HUES48 (cell line): ENCODE data around the gene ABLIM2.

Source experiments
- H3K27ac ChIP-seq: one replicate; pipeline ENCODE4 v1.7.0; 2013; ENCODE audit warnings: low read depth, low read length, inconsistent platforms
- H3K27me3 ChIP-seq: 2 replicates; pipeline ENCODE4 v1.6.1; 2013; ENCODE audit warnings: mild to moderate bottlenecking, low read length; ENCODE audit not compliant: control insufficient read depth, insufficient read depth
- H3K36me3 ChIP-seq: 2 replicates; pipeline ENCODE4 v1.6.1; 2013; ENCODE audit warnings: low read length; ENCODE audit not compliant: control insufficient read depth, insufficient read depth
- H3K4me1 ChIP-seq: 2 replicates; pipeline ENCODE4 v1.6.1; 2013; ENCODE audit warnings: mild to moderate bottlenecking, low read length; ENCODE audit not compliant: control insufficient read depth, insufficient read depth
- H3K4me3 ChIP-seq: 2 replicates; pipeline ENCODE4 v1.5.1; 2013; ENCODE audit warnings: mild to moderate bottlenecking, low read depth, low read length
- H3K9ac ChIP-seq: 2 replicates; pipeline ENCODE4 v1.6.1; 2013; ENCODE audit warnings: mild to moderate bottlenecking, low read depth, low read length, moderate library complexity
- H3K9me3 ChIP-seq: 2 replicates; pipeline ENCODE4 v1.6.1; 2013; ENCODE audit warnings: low read length; ENCODE audit not compliant: control insufficient read depth, insufficient read depth

The ABLIM2 gene

GRCh38 chr4:8200302-8200975 lies 41.8 kb upstream of the ABLIM2 start:
- H3K4me3 ChIP-seq, result no peak overlapping the region
- H3K9me3 ChIP-seq, result no peaks in the 10 kb centered on the region
- H3K27me3 ChIP-seq, result no peaks in the 10 kb centered on the region
- no peak overlapping the region for H3K27ac ChIP-seq
- no peak overlapping the region for H3K9ac ChIP-seq
- no peaks in the 10 kb centered on the region for H3K36me3 ChIP-seq
- no peaks in the 10 kb centered on the region for H3K4me1 ChIP-seq

- Histone ChIP-seq H3K4me1 (no peaks in the 10 kb centered on the region), H3K27me3 (no peaks in the 10 kb centered on the region), H3K9ac (no peak overlapping the region), H3K9me3 (no peaks in the 10 kb centered on the region), H3K4me3 (no peak overlapping the region), H3K36me3 (no peaks in the 10 kb centered on the region), H3K27ac (no peak overlapping the region)
These were observed 41.1 kb upstream of the ABLIM2 start for GRCh38 chr4:8199594-8200301.

GRCh38 chr4:8198906-8199593 lies 40.4 kb upstream of the ABLIM2 start, which contains the start of gene SH3TC1:
Gene SH3TC1, plus strand, starts transcription at chr4:8199290. Its CDS starts 5,905 bp downstream, at chr4:8205195.
- Histone ChIP-seq H3K36me3 (no peaks in the 10 kb centered on the region), H3K27ac (no peak within 1 kb of the TSS), H3K9me3 (no peaks in the 10 kb centered on the region), H3K9ac (no peak within 1 kb of the TSS), H3K4me1 (no peaks in the 10 kb centered on the region), H3K27me3 (no peaks in the 10 kb centered on the region), H3K4me3 (no peak within 1 kb of the TSS)

GRCh38 chr4:8198206-8198905 lies 39.7 kb upstream of the ABLIM2 start:
- H3K36me3 ChIP-seq, result no peaks in the 10 kb centered on the region
- H3K9me3 ChIP-seq, result no peaks in the 10 kb centered on the region
- no peaks in the 10 kb centered on the region for H3K4me1 ChIP-seq
- no peak overlapping the region for H3K9ac ChIP-seq
- no peak overlapping the region for H3K27ac ChIP-seq
- no peak overlapping the region for H3K4me3 ChIP-seq
- H3K27me3 ChIP-seq, result no peaks in the 10 kb centered on the region

GRCh38 chr4:8197521-8197920 lies 38.9 kb upstream of the ABLIM2 start:
- H3K27me3 ChIP-seq, result no peaks in the 10 kb centered on the region
- H3K9me3 ChIP-seq, result no peaks in the 10 kb centered on the region
- no peak overlapping the region for H3K27ac ChIP-seq
- H3K9ac ChIP-seq, result no peak overlapping the region
- H3K4me1 ChIP-seq, result no peaks in the 10 kb centered on the region
- no peaks in the 10 kb centered on the region for H3K36me3 ChIP-seq
- H3K4me3 ChIP-seq, result no peak overlapping the region

GRCh38 chr4:8195841-8196458 lies 37.3 kb upstream of the ABLIM2 start:
- no peak overlapping the region for H3K9ac ChIP-seq
- no peaks in the 10 kb centered on the region for H3K36me3 ChIP-seq
- H3K4me3 ChIP-seq, result no peak overlapping the region
- H3K9me3 ChIP-seq, result no peaks in the 10 kb centered on the region
- H3K27me3 ChIP-seq, result no peaks in the 10 kb centered on the region
- no peaks in the 10 kb centered on the region for H3K4me1 ChIP-seq
- H3K27ac ChIP-seq, result no peak overlapping the region

DNA sequence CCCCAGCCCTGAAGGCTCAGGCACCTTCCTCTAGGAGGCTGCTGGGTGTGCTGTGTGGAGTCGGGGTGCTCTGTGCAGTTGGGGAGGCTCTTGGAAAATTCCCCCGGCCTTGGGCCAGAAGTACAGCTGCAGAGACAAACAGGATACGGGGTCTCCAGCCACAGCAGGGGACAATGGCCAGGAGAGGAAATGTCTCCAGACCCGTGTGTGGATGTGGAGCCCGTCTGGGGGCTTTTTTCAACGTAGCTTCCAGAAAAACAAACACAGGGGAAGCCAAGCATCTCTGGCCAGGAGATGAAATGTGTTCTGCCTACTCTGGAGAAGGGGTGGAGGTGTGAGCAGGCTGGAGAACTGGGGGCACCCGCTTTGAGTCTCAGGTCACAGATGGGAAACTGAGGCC lies 36.8 kb upstream of the ABLIM2 start:
- no peak overlapping the region for H3K27ac ChIP-seq
- H3K4me1 ChIP-seq, result no peaks in the 10 kb centered on the region
- H3K27me3 ChIP-seq, result no peaks in the 10 kb centered on the region
- H3K9me3 ChIP-seq, result no peaks in the 10 kb centered on the region
- H3K9ac ChIP-seq, result no peak overlapping the region
- no peak overlapping the region for H3K4me3 ChIP-seq
- no peaks in the 10 kb centered on the region for H3K36me3 ChIP-seq

- Histone ChIP-seq H3K4me1 (no peaks in the 10 kb centered on the region), H3K9me3 (no peaks in the 10 kb centered on the region), H3K4me3 (no peak overlapping the region), H3K9ac (no peak overlapping the region), H3K36me3 (no peaks in the 10 kb centered on the region), H3K27me3 (no peaks in the 10 kb centered on the region), H3K27ac (no peak overlapping the region)
These were observed 36.0 kb upstream of the ABLIM2 start for GRCh38 chr4:8194306-8195242.

GRCh38 chr4:8192748-8193738 lies 34.4 kb upstream of the ABLIM2 start:
- Histone ChIP-seq H3K4me3 (no peak overlapping the region), H3K9ac (no peak overlapping the region), H3K9me3 (no peaks in the 10 kb centered on the region), H3K27me3 (no peaks in the 10 kb centered on the region), H3K4me1 (no peaks in the 10 kb centered on the region), H3K27ac (no peak overlapping the region), H3K36me3 (no peaks in the 10 kb centered on the region)
